Hypothalamus (tissue), 51 donors: ENCODE measurements around the gene DCHS1.

Experiments used
- DNase-seq, 51 donors: peaks; one replicate each; lab custom pipeline; 2025; lab: John Stamatoyannopoulos, UW

The DCHS1 gene

GRCh38 chr11:6673523-6674218, 18.1 kb upstream of the DCHS1 start:
- DNase-seq: no peak

DNA sequence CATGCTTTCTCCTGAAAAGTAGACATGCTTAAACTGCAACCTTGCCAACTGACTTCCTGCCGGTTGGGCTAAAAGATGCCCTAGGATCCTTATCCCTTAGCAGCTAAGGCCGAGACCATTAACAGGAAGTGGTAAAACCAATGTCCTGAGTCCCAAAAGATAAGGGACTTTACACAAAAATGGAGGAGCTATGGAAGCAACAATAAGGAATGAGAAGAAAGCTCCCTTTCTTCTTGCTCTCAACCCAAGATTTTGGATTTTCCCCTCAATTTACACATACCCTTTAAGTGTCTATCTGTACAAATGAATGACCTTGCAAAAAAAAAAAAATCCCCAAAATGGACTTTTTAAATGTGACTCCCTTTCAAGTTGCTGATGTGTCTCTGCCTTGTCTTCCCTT, 16.4 kb upstream of the DCHS1 start:
- DNase-seq: no peak

DNA sequence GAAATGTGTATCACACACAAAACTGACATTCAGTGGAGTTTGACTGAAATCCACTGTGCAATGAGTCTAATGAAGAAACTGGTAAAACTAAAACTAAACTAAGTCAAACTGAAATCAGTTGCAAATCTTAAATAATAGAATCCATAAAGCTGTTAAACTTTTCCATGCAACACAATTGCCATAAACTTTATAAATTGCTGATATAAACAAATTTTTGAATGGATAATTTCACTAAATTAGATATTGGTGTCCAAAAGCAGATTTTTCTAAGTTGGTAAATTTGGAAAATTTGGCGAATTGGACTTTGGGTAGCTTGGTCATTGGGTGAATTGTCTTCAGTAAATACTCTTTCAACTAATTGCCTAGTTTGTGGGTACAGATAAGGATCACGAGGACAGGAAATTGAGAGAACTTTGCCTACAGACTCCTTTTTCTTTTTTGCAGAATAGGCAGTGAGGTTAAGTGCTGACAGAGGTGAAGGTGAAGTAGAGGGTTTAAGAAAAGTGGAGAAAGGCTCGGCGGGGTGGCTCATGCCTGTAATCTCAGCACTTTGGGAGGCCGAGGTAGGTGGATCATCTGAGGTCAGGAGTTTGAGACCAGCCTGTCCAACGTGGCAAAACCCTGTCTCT, 14.7 kb upstream of the DCHS1 start:
- DNase-seq: no peak

DNA sequence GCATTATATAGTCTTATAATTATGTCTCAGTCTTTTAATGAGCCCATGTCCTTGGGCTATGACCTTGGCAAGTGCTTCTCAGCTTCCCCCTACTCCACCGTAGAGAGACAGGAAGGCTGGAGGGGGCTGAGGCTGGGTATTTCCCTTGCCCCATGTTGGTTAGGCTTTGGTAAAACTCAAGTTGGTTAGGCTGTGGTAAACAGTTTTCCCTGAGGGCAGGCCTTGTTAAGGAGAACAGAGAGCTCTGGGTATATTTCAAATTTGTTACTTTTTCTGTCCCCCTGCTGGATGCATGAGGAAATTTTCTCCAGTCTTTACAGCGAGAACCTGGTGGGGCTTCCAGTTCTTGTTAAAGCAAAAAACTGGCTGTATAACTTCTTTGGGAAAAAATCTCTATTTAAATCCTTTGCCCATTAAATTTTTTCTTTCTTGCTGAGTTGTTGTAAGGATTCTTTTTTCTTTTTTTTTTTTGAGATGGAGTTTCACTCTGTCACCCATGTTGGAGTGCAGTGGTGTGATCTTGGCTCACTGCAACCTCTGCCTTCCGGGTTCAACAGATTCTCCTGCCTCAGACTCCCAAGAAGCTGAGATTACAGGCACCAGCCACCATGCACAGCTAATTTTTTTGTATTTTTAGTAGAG, 12.2 kb upstream of the DCHS1 start:
- DNase-seq: no peak

- DNase-seq: no peak
Measured at GRCh38 chr11:6666302-6667183, 10.9 kb upstream of the DCHS1 start.

DNA sequence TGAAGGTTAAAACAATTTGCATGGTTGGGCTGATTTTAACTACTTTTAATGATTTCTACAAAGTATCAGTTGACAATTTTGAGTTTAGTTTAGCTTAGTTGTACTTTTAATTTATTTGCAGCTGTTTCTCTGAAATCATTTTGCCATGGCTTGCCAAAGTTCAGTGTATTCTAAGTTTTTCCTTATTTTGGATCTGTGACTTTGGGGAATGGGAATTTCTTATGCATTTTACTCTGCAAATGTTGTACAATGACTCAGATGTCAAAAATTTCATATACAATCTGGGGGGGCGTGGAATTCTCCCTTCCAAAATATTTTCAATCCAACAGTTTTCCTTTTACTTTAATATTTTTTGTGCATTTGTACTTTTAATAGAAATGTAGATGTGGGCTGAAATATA, 8.9 kb upstream of the DCHS1 start:
- DNase-seq: no peak

DNA sequence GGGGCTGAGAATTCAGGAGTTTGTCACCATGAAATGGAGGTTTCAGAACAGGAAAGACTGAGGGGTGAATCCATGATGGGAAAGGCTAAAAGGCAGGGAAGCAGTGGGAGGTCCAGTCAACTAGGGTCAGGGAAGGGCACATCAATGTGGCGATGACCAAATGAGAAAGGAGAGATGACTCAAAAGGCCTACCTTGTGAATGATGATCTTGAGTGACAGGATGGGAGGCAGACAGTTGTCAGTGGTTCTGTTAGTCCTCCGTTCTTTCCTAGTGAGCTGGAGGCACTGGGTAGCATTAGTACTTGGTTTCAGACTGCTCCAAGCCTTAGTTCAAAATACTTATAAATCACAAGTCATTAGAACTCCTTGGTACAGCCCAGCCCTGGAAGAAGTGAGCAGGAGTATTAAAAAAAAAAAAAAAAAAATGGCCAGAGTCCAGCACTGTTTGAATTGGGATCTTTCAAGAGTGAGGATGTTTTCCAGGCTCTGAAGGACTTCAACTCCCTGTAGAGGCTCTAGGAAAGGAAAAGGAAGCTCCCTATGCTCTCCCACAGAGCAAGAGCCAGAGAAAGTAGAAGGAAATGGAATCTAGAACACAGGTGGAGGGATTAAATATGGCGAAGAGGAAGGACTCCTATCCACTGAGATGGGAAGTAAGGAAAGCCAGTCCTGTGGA, 8.3 kb upstream of the DCHS1 start:
- DNase-seq: no peak

DNA sequence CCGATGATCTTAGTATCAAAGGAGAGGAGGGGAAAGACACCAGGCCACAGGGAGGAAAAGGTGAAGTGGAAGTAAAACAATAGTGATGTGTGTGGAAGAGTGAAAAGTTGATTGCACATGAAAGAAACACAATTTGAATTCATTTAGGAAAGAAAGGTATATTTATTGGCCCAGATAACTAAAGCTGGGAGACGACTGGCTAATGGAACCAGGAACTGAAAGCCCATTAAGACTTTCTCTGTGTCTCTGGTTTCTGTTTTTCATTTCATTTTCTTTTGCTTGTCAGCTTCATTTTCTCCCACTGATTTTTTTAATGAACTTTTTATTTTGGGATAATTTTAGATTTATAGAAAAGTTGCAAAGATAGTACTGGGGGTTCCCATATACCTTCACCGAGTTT, 5.1 kb upstream of the DCHS1 start:
- DNase-seq: no peak

DNA sequence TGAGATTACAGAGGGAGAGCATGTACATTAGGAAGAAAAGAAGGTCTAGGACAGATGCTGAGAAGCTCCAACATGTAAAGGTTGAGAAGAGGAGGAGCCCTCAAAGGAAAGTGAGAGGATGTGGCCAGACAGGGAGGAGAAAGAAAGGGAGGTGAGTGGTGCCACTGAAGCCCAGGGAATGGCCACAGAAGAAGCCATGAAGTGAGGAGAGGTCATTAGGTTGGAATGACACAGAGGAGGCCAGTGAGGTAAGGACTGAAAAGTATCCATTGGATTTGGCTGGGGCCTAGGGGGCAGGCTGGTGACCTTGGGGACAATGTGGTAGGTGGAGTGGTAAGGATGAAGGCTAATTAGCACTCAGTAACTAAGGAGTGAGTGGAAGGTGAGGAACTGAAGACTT, 3.0 kb upstream of the DCHS1 start:
- DNase-seq: no peak

GRCh38 chr11:6657346-6657745, 1.7 kb upstream of the DCHS1 start:
- DNase-seq: no peak

DNA sequence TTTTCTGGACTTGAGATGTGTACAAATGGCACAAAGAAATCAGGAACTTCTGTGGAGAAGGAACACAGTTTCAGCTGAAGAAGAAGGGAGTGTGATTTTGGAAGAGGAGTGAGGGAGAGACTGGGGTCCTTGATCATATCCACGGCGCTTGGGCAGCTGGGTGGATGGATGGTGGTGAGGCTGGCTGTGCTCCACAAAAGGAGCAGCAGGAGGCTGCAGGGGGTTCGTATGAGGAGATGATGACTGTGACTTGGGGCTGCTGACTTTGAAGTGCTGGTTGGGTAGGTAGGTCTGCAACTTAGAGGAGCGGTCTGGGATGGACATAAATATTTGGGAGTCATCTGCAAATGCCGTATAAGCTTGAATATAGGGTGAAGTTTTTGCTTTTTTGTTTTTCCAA, 1.3 kb upstream of the DCHS1 start:
- no peak for DNase-seq

DNA sequence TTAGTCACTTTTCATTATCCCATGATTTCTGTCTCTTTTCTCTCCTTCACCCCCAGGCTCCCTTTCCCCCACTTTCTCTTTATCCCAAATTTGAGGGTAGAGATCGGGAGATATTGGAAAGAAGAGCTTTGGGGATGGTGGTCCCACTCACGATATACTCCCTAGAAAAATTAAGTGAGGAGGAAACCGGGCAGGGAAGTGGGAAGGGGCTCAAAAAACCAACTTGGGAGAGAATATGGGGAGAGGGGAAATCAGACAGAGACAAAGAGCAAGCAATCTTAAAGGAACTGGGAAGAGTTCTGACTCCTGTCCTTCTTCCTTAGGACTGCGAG, 941 bp upstream of the DCHS1 start:
- DNase-seq: no peak

DNA sequence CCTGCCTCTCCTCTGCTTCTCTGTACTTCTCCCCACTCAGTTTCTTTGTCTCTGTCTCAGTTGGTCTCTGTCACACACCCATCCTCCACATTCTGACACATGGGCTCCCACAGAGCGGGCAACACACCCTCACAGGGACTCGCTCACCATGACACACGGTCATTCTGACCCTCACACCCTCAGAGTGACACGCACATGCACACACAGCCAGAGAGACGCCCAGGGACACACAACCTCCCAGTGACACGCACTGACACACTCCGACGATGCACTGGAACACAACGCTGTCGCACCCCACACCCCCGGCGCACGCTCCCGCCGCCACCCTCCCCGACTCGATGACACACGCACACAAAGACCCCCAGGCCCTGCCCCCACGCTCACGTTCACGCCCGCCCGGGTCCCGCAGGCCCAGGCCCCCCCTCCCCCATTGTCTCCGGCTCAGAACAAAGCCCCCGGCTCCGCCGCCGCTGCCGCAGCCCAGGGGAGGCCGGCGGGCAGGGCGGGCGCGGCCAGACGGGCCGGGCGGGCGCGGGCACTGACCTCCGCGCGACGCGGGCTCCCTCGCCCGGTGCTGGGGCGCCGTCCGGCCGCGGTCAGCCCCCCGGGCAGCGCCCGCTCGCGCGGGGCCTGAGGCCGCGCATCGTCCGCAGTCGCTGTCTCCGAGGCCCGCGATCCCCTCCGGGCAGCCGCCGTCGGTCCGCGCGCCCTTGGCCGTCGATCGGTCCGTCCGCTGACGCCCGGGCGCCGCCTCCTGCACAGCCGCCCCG, 404 bp downstream of the DCHS1 start:
- peak in 13 of 51 donors; percentile 29 to 76 (median 51) for DNase-seq

- DNase-seq: peak in 19 of 51 donors; percentile 21 to 76 (median 43)
Measured at GRCh38 chr11:6654281-6655019, 1.2 kb downstream of the DCHS1 start.

DNA sequence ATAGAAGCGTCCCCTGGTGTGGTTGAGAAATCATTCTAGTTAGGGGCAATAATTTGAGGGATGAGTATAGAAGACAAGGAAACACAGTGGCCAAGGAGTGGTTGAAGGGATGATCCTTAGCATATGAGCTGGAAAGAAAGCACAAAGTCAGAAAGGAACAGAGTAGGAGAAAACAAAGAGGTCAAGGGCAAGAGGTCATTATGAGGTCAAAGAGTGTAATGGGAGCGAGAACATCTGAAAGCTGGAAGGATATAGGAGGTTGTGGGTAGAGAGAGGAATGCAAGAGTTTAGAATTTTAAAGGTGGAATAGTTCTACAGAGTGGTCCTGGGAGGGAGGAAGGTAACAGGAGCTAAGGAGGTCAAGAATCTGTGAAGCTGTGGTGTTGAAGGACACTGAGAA, 2.0 kb downstream of the DCHS1 start:
- no peak for DNase-seq

DNA sequence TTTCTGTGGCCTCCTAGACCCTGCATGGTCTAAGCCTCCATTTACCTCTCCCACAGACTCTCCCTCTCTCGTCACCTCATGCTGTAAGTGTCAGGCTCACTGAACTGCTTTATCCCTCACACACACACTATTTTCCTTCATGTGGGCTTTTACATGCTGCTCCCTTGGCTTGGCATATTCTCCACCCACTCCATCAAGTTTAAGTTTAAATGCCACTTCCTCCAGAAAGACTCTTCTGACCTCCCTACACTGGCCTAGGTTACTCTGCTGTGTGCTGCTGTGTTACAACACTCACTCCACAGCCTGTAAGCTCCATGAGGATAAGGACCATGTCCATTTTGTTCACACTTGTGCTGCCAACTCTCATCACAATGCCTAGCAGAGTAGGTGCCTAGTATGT, 2.5 kb downstream of the DCHS1 start:
- no peak for DNase-seq

DNA sequence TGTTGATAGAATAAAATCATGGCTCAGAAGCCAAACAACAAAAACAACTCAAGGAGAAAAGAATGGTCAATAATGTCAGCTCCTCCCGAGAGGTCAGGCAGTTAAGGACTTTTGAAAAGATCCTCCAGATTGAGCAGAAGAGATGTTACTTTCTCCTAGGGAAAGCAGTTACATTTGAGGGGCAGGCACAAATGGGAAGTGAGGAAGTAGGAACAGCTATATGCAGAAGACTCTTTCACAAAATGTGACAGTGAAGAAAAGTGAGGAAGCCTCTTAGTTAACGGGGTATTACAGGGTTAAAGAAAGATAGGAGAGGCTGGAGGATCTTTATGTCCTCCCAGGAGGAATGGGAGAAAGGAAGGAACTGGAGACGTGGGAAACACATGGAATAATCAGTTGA, 3.4 kb downstream of the DCHS1 start:
- no peak for DNase-seq

GRCh38 chr11:6650980-6651379, 4.6 kb downstream of the DCHS1 start:
- DNase-seq: no peak

GRCh38 chr11:6650104-6650503, 5.5 kb downstream of the DCHS1 start:
- DNase-seq: no peak
